HG03066 (cell line): ENCODE results near the gene HIGD1C.

Source experiments
- ATAC-seq: cut with Tn5 transposase; IDR thresholded peaks from one replicate; pipeline ENCODE4 v1.9.1; 2021; ENCODE audit warnings: low read depth; ENCODE audit not compliant: unreplicated experiment

The HIGD1C gene

DNA sequence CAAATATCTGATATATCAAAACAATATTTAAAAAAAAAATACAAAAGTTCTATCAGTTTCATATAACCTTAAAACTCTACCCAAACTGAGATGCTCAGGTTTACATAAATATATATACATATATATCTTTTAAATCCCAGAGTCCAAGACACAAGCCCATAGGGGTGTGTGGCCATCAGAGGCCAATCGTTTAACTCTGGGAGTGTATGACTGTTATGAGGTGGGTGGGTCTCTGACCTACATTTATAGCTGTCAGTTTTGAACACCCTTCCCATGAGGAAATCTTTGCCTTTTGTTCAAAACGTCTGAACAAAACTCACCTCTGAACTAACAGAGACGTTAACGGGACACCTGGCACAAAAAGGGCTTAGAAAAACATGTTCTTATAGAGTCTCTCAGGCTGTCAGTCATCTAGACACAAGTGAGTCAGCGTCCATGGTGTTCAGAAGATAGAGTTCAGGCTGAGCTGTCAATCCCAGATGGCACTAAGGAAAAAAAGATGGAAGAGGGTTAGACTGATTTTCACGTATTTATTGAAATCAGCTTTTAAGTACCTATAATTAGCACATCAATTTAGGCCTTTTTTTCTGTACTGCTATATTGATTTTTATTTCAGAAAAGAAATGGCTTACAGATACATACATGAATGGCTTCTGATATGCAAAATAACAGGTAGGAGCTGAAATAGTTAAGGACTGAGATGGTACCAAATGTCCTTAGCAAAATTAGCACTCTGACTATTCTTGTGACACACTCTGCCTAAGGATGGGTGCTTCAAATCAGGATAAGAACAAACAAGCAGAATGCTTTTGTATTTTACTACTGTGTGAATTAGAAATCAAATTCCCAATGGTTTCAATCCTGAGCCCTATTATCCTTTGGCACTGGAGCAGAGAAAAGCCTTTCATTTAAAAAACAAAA lies 29.2 kb downstream of the HIGD1C start:
- no peak for ATAC-seq

DNA sequence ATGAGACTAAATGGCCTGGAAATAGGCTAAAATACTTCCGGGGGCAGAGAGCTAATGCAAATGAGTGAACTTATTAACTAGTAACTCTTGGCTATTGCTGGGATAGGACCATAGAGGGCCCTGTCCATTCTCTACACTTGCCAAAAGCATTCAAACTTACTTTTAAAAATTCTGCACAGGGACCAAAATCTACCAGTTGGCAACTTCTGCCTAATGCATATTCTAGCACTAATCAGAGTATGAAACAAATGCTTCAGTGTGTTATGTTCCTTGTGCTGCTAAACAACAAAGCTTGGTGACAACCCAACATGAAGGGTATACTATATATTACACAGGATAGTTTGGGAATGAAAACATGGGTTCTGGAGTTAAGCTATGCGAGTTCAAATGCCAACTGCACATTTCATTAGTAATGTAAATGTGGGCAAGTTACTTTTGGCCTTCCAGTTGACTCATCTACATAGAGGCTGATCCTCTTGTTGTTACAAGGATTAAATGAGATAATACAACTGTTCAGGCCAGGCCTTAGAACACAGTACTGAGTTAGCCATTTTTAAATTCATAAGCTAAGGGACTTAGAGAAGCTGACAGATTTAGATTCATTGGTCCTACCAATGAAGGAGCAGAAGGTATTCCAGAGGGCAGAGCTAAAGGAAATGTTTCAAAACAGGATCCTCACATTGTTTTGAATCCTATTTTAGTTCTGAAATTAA lies 32.4 kb downstream of the HIGD1C start:
- no peak for ATAC-seq

DNA sequence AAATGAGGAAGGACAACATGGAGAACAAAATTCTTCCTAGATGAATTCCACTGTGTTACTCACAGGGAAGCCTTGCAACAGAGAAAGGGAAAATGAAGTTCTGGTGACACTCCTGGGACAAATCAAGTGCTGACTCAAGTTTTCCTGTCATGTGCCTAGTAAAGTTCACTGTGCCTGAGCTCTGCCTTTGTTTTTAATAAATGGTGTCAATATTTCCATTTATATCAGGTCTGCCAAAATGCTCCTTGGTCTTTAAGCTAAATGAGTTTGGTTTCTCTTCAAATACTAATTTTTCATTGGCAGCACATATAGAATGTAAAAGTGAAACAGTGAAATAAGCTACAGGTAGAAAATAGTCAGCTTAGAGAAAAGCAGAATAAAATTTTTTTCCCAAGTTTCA lies 33.0 kb downstream of the HIGD1C start:
- ATAC-seq = no peak

DNA sequence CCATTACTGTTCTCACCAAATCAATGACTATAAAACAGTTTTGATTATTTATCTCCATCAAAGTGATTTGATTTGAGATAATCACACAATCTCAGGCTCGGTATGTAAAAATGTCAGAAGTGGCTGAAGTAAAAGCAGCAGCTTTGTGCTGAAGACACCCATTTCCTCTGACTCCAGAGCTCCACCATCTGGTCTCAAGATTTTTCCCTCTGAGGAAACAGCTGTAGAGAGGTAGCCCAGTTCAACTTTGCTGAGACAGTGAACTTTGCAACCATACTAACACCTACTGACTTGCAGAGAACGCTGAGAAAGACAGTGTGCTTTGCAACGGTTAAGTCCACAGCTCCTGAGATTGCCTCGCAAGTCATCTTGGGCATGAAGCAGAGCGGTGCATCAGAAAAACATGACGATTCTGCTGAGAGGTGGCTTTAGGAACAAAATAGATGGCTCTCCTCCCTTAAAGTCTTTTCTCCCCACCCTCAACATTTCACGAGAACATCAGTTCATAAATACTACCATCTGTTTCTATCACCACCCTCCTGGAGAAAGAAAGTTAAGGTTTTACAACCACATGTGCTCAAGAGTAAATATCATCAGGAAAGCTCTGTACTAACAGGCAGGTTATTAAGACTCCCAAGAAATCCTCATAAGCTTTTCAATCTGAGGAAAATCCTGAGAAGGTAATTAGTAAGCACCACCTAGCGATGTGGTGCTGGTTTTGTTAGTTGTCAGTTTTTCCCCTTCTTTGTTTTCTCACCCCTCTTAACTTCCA lies 34.8 kb downstream of the HIGD1C start:
- no peak for ATAC-seq

DNA sequence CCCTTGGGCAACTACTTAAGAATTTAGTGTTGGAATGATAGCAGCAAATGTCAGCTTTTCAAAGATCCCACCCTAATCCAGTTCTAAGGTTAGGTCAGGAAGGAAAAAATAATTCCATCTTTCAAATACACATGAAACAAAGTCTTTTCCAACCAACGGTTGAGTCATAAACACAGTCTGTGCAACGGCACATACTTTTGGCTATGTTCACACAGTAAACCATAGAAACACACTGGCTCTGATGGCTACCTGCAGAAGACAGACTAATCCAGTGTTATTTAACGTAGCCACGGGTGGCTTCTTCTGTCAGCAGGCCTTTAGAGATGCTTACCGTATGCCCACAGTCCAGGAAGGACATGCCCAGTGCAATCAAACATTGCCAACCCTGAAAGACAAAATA lies 35.7 kb downstream of the HIGD1C start:
- ATAC-seq = no peak

DNA sequence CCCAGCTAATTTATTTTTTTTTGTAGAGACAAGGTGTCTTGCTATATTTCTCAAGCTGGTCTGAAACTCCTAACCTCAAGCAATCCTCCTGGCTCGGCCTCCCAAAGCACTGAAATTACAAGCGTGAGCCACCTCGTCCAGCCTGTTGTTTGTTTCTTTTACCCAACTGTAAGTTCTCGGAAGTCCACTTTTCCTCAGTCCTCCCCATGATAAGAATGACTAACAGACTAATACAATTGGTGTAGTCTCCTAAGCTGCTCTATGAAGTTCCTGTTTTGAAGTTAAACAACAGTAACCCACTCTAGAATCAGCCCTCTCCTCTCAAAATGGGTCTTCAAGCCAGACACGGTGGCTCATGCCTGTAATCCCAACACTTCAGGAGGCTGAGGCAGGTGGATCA lies 36.5 kb downstream of the HIGD1C start:
- no peak for ATAC-seq

DNA sequence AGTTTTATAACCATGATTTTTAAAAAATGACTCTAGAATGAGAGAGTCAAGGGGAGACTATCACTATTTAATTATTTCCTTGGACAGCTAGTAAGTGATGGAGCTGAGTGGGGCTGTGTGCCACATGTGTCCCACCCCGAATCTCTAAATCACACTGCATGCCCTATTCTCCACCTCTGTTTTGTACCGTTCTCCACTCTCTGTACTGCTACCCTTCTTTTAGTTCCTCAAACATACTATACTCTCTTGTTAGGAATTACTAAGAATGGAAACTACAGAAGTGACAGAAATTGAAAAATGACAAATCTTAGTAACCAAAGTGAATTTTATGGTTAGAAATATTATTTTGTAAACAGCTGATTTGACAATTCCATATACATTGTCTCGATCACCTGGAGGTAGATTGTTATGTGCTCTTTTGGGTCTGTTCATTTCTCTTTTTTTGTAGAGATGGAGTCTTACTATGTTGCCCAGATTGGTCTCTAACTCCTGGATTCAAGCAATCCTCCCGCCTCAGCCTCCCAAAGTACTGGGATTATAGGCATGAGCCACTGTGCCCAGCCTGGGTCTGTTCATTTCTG lies 37.9 kb downstream of the HIGD1C start:
- ATAC-seq = no peak

DNA sequence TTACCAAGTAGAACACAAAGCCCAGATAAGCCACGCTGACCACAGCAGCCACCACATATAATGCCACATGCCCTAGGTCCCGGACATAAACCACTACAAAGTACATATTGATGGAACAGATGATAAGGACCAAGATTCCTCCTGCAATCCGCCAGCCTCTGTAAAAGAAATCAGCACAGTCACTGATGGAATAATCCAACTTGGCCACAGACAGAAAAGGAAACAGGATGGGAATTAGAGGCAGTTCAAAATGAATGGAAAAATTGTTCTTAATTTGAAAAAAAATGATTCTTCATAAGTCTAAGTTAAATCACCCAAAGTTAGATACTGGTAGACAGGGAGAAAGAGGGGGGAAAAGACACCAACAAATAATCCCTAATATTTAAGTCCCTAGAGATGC lies 38.4 kb downstream of the HIGD1C start:
- no peak for ATAC-seq

DNA sequence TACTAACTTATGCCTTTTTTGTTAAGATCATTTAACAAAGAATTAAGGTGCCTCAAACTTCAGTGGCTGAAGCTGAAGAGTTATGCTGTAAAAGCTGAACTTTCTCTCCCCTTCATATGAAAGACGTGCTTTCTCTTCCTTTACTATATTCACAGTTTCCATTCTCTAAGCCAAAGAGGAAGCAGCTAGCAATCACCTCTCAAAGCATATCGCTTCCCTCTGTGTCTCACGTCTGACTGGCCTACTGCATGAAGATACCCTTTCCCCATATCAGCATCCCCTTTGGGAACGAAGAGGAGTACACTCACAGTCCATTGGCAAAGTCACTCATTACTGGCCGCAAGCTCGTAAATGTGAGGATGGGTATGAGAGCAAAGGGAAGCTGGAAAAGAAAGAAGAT lies 38.9 kb downstream of the HIGD1C start:
- ATAC-seq = no peak

DNA sequence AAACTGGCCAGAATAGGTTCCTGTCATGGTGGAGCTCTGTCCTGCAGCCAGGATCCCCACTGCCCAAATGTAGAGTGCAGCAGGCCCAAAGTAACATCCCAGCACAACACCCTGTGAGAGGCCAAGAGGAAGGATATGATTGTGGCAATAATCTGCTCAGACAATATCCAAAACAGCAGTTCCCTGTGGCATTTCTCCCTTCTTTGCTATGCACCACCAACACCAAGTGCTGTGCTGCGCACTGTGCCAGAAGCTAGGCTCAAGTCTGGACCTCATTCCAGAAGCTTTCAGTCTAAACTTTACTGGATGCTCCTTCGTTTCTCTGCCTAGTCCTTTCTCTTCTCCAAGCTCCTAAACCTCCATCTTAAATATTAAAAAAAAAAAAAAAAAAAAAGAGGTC lies 40.5 kb downstream of the HIGD1C start:
- ATAC-seq = no peak

DNA sequence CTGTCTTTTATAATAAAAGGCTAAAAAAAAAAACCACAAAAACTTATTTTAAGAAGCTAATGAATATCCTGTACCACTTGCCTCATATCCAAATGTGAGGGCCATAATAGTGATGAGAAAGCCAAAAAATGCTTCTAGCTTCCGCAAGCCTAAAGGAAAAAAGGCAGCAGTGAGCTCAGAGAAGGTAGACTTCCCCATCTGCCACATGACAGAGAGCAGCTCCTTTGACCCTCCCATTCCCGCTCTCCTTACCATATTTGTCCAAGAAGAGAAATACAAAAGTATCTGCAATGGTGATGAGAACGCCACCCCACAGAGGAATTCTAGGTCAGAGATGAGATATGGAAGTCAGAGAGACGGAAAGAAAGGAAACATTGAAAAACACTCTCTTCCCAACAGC lies 46.7 kb downstream of the HIGD1C start:
- no peak for ATAC-seq

DNA sequence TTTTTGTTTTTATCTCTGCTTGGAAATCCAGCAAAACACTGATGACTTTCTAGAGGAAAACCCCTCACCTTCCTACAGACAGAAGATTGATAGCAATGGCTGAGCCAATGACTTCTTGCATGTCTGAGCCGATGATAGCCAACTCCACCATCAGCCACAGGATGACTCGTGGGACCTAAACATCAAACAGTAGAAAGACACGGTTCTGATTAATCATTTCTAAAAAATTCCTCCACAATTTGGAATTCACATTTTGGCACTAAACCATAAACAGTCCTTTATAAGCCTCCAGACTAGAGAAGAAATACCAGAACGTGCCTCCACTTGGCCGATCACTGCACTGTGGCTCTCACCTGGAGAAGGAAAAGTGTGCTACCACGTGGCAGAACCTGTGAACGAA lies 47.9 kb downstream of the HIGD1C start:
- no peak for ATAC-seq

DNA sequence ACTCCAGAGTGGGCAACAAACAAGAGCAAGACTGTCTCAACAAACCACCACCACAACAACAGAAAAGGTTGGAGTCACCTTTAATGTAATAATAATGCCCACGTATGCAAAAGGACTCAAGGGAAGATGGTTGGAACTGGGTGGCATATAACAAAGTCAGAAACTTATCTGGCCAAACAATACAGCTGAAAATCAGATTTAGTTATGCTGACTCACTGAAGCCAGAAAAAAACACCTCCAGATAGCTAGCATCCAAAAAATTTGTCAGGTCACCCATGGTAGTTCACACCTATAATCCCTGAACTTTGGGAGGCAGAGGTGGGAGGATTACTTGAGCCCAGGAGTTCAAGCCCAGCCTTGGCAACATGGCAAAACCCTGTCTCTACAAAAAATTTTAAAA lies 49.5 kb downstream of the HIGD1C start:
- no peak for ATAC-seq

DNA sequence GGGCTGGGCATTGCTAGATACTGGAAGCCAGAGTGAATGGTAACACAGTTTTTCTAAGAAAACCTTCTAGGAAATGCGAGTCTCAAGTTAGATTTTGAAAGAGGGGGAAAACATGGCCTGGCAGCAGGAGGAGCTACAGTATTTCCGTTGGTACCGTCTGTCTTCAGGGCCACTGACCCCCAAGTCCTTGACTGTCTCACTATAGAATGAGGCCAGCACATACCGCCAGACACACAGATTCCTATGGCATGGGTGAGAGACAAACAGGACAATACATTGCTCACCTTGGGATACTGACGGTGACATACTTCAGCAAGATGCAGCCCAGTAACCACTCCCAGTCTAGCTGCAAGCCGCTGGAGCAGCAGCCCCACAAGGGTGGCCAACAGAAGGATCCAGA lies 52.2 kb downstream of the HIGD1C start:
- no peak for ATAC-seq

DNA sequence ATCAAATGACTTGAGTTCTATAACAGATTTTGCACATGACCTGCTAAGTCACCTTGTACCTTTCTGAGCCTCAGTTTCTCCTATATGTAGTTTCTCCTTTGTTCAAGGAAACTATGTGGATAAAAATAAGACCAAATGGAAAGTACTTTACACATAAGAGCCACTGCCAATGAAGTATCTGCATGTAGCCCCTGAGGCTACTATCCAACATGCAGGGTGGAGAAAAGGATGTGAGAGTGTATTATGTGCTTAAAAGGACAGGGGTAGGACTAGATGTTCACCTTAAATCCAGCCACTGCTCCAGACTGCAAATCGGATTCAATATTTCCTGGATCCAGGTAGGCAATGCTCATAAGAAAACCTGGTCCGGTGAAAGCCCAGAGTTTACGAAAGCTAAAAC lies 52.7 kb downstream of the HIGD1C start:
- no peak for ATAC-seq

DNA sequence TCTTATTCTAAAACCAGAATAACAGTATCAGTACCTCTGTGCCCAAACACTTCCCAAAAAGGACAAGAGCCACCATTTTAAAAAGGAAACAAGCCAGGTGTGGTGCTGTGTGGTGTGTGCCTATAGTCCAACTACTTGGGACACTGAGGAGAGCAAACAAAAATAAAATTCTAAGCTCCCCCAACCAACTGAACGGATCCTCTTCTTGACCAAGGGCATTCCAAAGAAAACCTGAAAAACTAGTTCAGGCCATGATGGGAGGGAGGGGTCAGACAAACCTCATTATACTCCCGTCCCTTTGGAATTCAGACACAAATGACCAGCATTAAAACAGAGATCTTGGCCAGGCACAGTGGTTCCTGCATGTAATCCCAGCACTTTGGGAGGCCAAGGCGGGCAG lies 53.3 kb downstream of the HIGD1C start:
- no peak for ATAC-seq

DNA sequence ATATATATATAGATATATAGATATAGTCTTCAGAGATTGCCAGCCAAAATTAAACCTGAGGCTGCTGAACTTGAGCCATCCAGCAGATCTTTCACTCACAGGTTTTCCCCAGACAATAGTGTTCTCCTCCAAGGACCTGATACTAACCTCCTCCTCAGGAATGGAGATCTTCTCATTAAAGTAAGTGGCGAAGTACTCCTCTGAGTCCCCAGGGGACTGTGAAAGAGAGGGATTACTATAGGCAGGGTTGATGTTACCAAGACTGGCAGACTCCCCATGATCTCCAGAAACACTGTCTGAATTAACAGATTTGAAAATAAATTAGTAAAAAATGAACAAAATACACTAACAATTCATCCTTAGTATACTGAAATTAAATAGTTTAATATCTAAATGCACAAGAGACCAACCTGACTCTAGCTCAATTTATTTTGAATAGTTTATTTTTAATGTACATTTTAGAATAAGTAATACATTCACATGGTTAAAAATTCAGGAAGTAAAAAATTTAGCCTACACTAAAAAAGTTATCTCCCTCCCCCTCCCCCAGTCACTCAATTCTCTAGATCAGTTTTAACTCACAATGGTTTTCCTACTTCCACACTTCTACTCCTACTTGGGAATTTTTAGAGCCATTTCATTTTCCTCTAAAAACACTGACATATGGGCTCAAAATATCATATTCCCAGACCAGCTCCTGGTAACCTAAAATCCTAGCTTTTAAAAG lies 56.1 kb downstream of the HIGD1C start:
- no peak for ATAC-seq

DNA sequence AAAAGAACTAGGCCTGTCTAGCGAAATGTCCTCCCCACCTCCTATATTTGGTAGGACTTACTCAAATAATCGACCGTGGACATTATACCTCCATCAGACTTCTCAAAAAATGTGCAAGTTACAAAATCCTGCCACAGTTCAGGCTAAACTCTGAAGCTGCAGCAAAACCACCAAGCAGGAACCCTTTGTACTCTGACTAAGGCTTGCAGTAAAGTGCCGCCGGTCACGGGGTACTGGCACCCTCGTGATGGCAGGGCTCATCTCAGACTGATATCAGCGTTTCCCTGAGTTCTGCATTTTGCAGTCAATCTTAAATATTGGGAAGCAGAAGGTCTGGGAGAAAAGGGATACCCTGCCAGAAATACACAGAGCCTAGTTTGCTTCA lies 56.7 kb downstream of the HIGD1C start:
- no peak for ATAC-seq

DNA sequence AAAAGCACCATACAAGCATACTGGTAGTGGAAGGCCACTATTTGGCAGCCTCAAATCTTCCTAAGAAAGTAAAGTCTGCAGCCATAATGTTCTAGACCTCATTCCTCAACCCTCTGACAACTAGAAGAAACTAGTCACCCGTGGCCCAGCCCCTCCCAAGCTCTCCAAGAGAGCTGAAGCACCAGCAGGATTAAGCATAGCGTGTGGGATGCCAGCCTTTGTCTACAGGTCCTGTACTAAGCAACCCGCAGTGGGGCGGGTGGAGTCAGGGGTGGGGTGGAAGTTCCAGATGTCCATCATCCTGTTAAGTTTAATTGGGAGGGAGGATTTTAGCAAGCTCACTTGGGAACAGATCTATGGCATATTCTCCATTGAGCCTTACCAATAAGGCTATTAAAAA lies 59.6 kb downstream of the HIGD1C start:
- ATAC-seq = no peak

DNA sequence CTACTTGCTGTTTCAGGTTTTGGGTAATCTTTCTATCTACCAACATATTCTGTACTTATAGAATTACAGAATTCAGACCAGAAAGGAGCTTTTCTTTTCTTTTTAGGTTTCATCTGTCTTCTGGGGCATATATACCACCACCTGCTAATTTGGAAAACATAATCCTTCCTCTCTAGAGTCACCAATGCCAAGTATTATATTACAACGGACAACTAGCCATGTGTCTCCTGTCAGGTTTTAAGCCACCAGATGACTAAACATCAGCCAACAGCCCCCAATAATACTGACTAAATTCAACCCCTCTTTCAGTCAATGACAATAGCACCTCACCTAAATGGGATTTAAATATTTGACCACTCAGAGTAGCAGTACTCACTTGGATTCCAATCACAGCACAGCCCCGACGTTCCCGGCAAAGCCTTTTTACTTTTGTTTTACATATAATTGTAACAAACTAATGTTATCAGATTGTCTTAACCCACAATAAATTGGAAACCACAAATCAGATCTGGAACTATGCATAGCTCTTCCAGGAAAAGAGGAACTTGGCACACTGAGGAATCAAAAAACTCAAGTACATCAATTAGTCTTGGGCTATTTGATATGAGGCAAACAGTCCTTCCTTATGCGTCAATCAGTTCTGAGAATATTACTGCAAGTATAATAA lies 60.4 kb downstream of the HIGD1C start:
- ATAC-seq = no peak
